Measurements from ENCODE around the gene ADK. TPM values are rescaled to one million over a fixed set of nuclear protein-coding genes. Genes with fewer than 3 reads are reported as not detected.

The ADK gene
- total and polyA plus RNA-seq, 2 experiments from 2014 or later = 39.9 to 53.0 TPM

DNA sequence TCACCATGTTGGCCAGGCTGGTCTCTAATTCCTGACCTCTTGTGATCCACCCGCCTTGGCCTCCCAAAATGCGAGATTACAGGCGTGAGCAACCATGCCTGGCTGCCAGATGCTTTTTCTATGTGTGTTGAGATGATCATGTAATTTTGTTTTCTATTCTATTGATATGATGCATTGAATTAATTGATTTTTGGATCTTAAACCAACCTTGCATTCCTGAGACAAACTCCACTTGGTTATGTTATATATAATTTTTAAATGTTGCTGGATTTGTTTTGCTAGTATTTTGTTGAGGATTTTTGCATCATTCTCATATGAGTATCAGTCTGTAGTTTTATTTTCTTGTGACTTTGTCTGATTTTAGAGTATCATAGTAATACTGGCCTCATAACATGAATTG, 192.8 kb downstream of the ADK start:
- no peaks in the 10 kb centered on the region for H3K4me1 ChIP-seq (ENCODE audit: insufficient read depth)
- Mint-ChIP-seq H3K4me3 (no peak overlapping the region), H3K27me3 (ENCODE audit: insufficient read depth, low read depth, poor library complexity) (peaks cover 7% of the 10 kb centered on the region), H3K4me1 (peaks cover 4% of the 10 kb centered on the region; the same call in 2 of the 3 replicates), H3K36me3 (ENCODE audit: low read depth) (peaks cover 14% of the 10 kb centered on the region), H3K27ac (no peak overlapping the region), H3K9me3 (peaks cover 9% of the 10 kb centered on the region; the same call in 2 of the 3 replicates)
- H3K9me2 ChIP-seq (ENCODE audit: insufficient read depth) = no peaks in the 10 kb centered on the region
- H3F3A ChIP-seq (replicated peaks; ENCODE audit: low read depth) = no peaks in the 10 kb centered on the region
- TF ChIP-seq CREB1 (CRISPR knock-in tag; IDR thresholded peaks at IDR 0.05; ENCODE audit: low read depth) = no peak
- TF ChIP-seq EZH2phosphoT487 (IDR thresholded peaks at IDR 0.05; ENCODE audit: unreplicated experiment) = no peak
- TF ChIP-seq ZNF331 (CRISPR knock-in tag; IDR thresholded peaks at IDR 0.05; ENCODE audit: low read depth) = no peak
- no peak for TF ChIP-seq ZNF114 (CRISPR knock-in tag; IDR thresholded peaks at IDR 0.05)
- no peak for TF ChIP-seq JUNB (IDR thresholded peaks at IDR 0.05; ENCODE audit: unreplicated experiment)
- TF ChIP-seq ETS1 (IDR thresholded peaks at IDR 0.05) = no peak
- no peak for TF ChIP-seq ZNF462 (CRISPR knock-in tag; IDR thresholded peaks at IDR 0.05)
- no peak for TF ChIP-seq EZH2 (IDR thresholded peaks at IDR 0.05; ENCODE audit: low read depth, unreplicated experiment)
- no peak for DNase-seq (ENCODE audit: low spot score)
- no peaks in the 10 kb centered on the region for H3K79me2 ChIP-seq (replicated peaks; ENCODE audit: insufficient read depth)
- no peaks in the 10 kb centered on the region for H4K20me1 ChIP-seq (replicated peaks; ENCODE audit: insufficient read depth)
- H3K27ac ChIP-seq (ENCODE audit: low read depth) = no peak overlapping the region
- H2AFZ ChIP-seq = no peak overlapping the region
- H3K4me3 ChIP-seq = no peak overlapping the region
- no peak overlapping the region for H3K4me2 ChIP-seq
- no peaks in the 10 kb centered on the region for H3K36me3 ChIP-seq (ENCODE audit: insufficient read depth)
- H3K27me3 ChIP-seq (ENCODE audit: insufficient read depth) = no peaks in the 10 kb centered on the region
- no peak for ATAC-seq
